ENCODE data around the gene VPS51. TPM values are rescaled to one million over a fixed set of nuclear protein-coding genes. Genes with fewer than 3 reads are reported as not detected.

The VPS51 gene
- total RNA-seq, 4 donors from 2014 or later, result 465 to 843 (median 596) TPM

DNA sequence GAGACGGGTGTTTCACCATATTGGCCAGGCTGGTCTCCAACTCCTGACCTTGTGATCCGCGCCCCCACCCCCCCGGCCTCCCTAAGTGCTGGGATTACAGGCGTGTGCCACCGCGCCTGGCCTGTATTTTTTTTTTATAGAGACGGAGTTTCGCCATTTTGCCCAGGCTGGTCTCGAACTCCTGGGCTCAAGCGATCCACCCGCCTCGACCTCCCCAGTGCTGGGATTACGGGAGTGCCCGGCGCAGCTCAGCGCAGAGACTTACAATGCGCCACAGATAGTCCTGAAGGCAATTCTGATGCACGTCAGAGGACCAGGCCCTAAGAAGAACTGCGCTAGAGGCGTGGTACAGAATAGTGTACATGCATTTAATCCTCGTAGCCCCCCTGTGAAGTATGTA is 587 bp upstream of the VPS51 start:
- H3K9me3 ChIP-seq, result no peaks in the 10 kb centered on the region
- TF ChIP-seq POLR2A (IDR thresholded peaks at IDR 0.05) (no peak), EP300 (IDR thresholded peaks at IDR 0.05) (no peak)
- WGBS, result 77% methylated on average over 22 of the region's 22 CpGs
- H3K4me1 ChIP-seq, result peaks cover 28% of the 10 kb centered on the region
- H3K36me3 ChIP-seq, result no peaks in the 10 kb centered on the region
- peak overlapping the region; percentile 91 for H3K27ac ChIP-seq
- peak overlapping the region; percentile 95 for H3K4me3 ChIP-seq
- no peaks in the 10 kb centered on the region for H3K27me3 ChIP-seq
- no peak for DNase-seq (ENCODE audit: low spot score in 2 of 2)

DNA sequence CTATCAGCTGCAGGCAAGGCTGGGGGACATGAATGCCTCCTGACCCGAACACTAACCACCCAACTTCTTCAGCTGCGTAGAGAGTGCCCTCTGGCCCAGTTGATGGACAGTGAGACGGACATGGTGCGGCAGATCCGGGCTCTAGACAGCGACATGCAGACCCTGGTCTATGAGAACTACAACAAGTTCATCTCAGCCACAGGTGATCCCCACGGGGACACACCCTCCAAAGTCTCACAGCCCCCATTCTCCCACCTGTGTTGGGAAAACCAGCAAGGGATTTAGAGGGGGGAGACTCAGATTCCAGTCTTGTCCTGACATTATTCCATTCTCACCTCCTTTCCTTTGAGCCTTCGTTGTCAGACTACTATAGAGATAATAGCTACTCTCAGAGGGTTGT is 912 bp downstream of the VPS51 start:
- Histone ChIP-seq H3K9me3 (no peaks in the 10 kb centered on the region), H3K27ac (peak overlapping the region; percentile 91), H3K27me3 (no peaks in the 10 kb centered on the region), H3K36me3 (no peaks in the 10 kb centered on the region), H3K4me3 (peak overlapping the region; percentile 95), H3K4me1 (peaks cover 38% of the 10 kb centered on the region)
- WGBS, result 68% methylated on average over 2 of the region's 8 CpGs
- TF ChIP-seq POLR2A (IDR thresholded peaks at IDR 0.05), result no peak
- TF ChIP-seq POLR2AphosphoS5 (IDR thresholded peaks at IDR 0.05), result no peak
- TF ChIP-seq, protein P1, sequence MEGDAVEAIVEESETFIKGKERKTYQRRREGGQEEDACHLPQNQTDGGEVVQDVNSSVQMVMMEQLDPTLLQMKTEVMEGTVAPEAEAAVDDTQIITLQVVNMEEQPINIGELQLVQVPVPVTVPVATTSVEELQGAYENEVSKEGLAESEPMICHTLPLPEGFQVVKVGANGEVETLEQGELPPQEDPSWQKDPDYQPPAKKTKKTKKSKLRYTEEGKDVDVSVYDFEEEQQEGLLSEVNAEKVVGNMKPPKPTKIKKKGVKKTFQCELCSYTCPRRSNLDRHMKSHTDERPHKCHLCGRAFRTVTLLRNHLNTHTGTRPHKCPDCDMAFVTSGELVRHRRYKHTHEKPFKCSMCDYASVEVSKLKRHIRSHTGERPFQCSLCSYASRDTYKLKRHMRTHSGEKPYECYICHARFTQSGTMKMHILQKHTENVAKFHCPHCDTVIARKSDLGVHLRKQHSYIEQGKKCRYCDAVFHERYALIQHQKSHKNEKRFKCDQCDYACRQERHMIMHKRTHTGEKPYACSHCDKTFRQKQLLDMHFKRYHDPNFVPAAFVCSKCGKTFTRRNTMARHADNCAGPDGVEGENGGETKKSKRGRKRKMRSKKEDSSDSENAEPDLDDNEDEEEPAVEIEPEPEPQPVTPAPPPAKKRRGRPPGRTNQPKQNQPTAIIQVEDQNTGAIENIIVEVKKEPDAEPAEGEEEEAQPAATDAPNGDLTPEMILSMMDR (IDR thresholded peaks at IDR 0.05), result no peak
- no peak for TF ChIP-seq EP300 (IDR thresholded peaks at IDR 0.05)
- DNase-seq (ENCODE audit: low spot score in 2 of 2), result no peak

DNA sequence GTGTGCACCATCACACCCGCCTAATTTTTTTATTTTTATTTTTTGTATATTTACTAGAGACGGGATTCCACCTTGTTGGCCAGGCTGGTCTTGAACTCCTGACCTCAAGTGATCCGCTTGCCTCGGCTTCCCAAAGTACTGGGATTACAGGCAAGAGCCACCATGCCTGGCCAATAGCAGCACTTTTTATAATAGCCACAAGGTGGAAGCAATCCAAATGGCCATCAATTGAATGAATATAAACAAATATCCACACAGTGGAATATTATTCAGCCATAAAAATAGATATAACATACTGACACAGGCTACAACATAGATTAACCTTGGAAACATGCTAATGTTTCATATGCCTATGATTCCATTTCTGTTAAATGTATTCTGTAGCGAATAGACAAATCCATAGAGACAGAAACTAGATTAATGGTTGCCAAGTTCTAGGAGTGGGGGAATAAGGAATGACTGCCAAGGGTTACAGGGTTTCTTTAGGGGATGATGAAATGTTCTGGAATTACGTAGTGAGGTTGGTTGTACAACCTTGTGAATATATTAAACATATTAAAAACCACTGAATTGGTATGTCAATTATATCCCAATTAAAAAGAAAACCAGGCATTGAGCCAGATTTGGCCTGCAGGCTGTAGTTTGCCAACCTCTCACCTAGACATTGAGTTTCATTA is 4.8 kb downstream of the VPS51 start:
- no peaks in the 10 kb centered on the region for H3K27me3 ChIP-seq
- 72% methylated on average over 6 of the region's 6 CpGs for WGBS
- H3K4me3 ChIP-seq, result no peak overlapping the region
- no peaks in the 10 kb centered on the region for H3K36me3 ChIP-seq
- TF ChIP-seq, protein P1 (IDR thresholded peaks at IDR 0.05), result no peak
- TF ChIP-seq EP300 (IDR thresholded peaks at IDR 0.05) (no peak), POLR2AphosphoS5 (IDR thresholded peaks at IDR 0.05) (no peak), POLR2A (IDR thresholded peaks at IDR 0.05) (no peak)
- no peaks in the 10 kb centered on the region for H3K9me3 ChIP-seq
- peaks cover 60% of the 10 kb centered on the region for H3K4me1 ChIP-seq
- no peak for DNase-seq (ENCODE audit: low spot score in 2 of 2)
- H3K27ac ChIP-seq, result peak overlapping the region; percentile 73

DNA sequence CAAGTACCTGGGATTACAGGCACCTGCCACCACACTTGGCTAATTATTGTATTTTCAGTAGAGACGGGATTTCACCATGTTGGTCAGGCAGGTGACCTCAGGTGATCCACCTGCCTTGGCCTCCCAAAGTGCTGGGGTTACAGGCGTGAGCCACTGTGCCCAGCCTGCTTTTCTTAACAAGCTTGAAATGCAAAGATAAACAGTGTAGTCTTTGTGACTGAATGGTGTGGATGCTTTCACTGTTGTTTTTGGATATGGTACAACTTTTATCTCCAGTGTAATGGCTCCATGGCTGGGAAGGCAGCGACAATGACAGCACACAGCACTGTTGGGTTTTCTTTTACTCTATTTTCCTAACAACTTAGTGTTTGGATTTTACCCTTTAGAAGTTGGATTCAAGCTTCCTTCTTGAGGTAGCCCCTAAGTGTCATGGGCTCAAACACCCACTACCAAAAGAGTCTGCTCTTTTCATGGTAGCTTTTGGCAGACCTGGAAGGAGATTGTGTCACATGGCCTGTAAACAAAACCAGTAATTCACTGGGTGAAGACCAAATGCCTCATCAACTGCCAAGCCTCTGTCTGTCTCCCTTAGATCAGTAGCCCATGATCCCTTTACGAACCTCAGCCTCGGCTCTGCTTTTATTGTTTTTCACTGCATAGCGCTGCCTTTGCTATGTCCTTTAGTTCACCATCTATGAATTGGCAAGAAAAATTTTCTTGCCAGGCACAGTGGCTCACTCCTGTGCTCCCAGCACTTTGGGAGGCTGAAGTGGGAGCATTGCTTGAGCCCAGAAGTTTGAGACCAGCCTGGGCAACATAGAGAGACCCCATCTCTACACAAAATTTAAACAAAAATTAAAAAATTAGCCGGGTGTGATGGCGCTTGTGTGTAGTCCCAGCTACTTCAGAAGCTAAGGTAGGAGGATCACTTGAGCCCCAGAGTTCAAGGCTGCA is 6.4 kb downstream of the VPS51 start:
- Histone ChIP-seq H3K36me3 (peaks cover 1% of the 10 kb centered on the region), H3K27me3 (no peaks in the 10 kb centered on the region), H3K9me3 (no peaks in the 10 kb centered on the region), H3K4me1 (peaks cover 48% of the 10 kb centered on the region), H3K27ac (peak overlapping the region; percentile 73), H3K4me3 (no peak overlapping the region)
- 77% methylated on average over 8 of the region's 8 CpGs for WGBS
- TF ChIP-seq POLR2AphosphoS5 (IDR thresholded peaks at IDR 0.05) (no peak), EP300 (IDR thresholded peaks at IDR 0.05) (no peak), POLR2A (IDR thresholded peaks at IDR 0.05) (no peak)
- TF ChIP-seq, protein P1 (IDR thresholded peaks at IDR 0.05), result no peak
- no peak for DNase-seq (ENCODE audit: low spot score in 2 of 2)

DNA sequence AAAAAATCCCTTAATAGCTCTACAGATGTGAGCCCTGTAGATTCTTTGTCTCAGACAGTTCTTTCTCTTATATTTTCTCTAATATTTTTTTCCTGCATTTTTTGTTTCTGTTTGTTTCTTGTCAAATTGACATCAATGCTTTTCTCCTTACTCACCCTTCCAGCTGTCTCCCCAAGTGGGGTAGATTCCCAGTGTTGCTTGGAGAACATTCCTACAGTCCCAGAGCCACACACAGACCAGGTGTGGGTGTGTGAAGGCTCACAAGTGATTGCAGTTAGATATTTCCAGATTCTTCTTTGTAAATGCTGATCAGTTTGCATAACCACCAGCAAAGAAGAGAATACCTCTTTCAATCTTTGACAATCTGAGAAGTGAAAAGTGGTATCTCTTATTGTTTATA is 7.5 kb downstream of the VPS51 start:
- DNase-seq (ENCODE audit: low spot score in 2 of 2), result no peak
- Histone ChIP-seq H3K4me3 (no peak overlapping the region), H3K27ac (peak overlapping the region; percentile 73), H3K36me3 (peaks cover 12% of the 10 kb centered on the region), H3K27me3 (no peaks in the 10 kb centered on the region), H3K4me1 (peaks cover 38% of the 10 kb centered on the region), H3K9me3 (no peaks in the 10 kb centered on the region)
- TF ChIP-seq POLR2A (IDR thresholded peaks at IDR 0.05) (no peak), POLR2AphosphoS5 (IDR thresholded peaks at IDR 0.05) (no peak), EP300 (IDR thresholded peaks at IDR 0.05) (no peak)
- TF ChIP-seq, protein P1 (IDR thresholded peaks at IDR 0.05), result no peak

Measured in suprapubic skin (tissue), 4 donors.